Measurements from ENCODE around the gene ERAL1. TPM values are rescaled to one million over a fixed set of nuclear protein-coding genes. Genes with fewer than 3 reads are reported as not detected.

ERAL1 gene
- polyA plus RNA-seq, 3 donors, result 27.7 to 34.5 (median 33.8) TPM

- H3K4me1 ChIP-seq (ENCODE audit: control insufficient read depth in 1 of 2, insufficient read depth in 2 of 2, low read length in 2 of 2), result peaks cover 19 to 30% of the 10 kb centered on the region in 2 donors
- peaks cover 0 to 2% (median 2%) of the 10 kb centered on the region in 3 donors for H3K27me3 Mint-ChIP-seq (ENCODE audit: low read depth in 3 of 3)
Measured at GRCh38 chr17:28888832-28889231, 34.0 kb downstream of the ERAL1 start.

GRCh38 chr17:28889996-28890395, 35.2 kb downstream of the ERAL1 start:
- peaks cover 79% of the 10 kb centered on the region for H4K20me1 ChIP-seq (ENCODE audit: insufficient read depth, low read length)
- no peak overlapping the region for H3K4me2 ChIP-seq (replicated peaks; ENCODE audit: extremely low read depth, low read length, poor library complexity, severe bottlenecking)
- H2AFZ ChIP-seq (ENCODE audit: insufficient read depth, low read depth, low read length, poor library complexity, severe bottlenecking), result no peak overlapping the region
- no peak overlapping the region for H3K4me3 ChIP-seq (replicated peaks in 1 of 3; ENCODE audit: low read depth in 2 of 3, low read length in 3 of 3)
- H3K79me2 ChIP-seq (ENCODE audit: insufficient read depth, low read length), result peaks cover 84% of the 10 kb centered on the region
- Mint-ChIP-seq H3K27ac (peak overlapping the region; percentile 23 to 87 (median 61)), H3K36me3 (peaks cover 39 to 71% of the 10 kb centered on the region in 2 donors), H3K9me3 (no peaks in the 10 kb centered on the region), H3K4me1 (peaks cover 39% of the 10 kb centered on the region), H3K27me3 (ENCODE audit: low read depth in 3 of 3) (peaks cover 0 to 2% (median 2%) of the 10 kb centered on the region in 3 donors), H3K4me3 (no peak overlapping the region)
- no peak for DNase-seq
- no peaks in the 10 kb centered on the region for H3K9me3 ChIP-seq (replicated peaks in 1 of 2; ENCODE audit: control insufficient read depth in 1 of 2, insufficient read depth in 1 of 2, low read length in 2 of 2)
- H3K36me3 ChIP-seq (replicated peaks in 1 of 2; ENCODE audit: control insufficient read depth in 1 of 2, insufficient read depth in 2 of 2, low read length in 2 of 2), result peaks cover 46 to 59% of the 10 kb centered on the region in 2 donors
- peaks cover 31 to 42% of the 10 kb centered on the region in 2 donors for H3K4me1 ChIP-seq (ENCODE audit: control insufficient read depth in 1 of 2, insufficient read depth in 2 of 2, low read length in 2 of 2)
- no peak overlapping the region for H3K9ac ChIP-seq (ENCODE audit: insufficient read depth, low read length, poor library complexity, severe bottlenecking)
- WGBS (ENCODE audit: insufficient coverage), result no CpG with 5 or more reads among the region's 5 CpGs
- no peaks in the 10 kb centered on the region for H3K27me3 ChIP-seq (ENCODE audit: control insufficient read depth in 2 of 2, insufficient read depth in 2 of 2, low read length in 2 of 2)
- no peak for TF ChIP-seq CTCF (IDR thresholded peaks at IDR 0.05)
- intact Hi-C loops (cut with micrococcal nuclease), result no loop called here
- H3K27ac ChIP-seq (ENCODE audit: low read depth in 1 of 2, low read length in 2 of 2), result peak overlapping the region in 1 of 2 donors; percentile 25

More at GRCh38 chr17:28888832-28889231, 34.0 kb downstream of the ERAL1 start:
- Histone ChIP-seq H3K27ac (ENCODE audit: low read depth in 1 of 2, low read length in 2 of 2) (peak overlapping the region in 1 of 2 donors; percentile 8), H4K20me1 (ENCODE audit: insufficient read depth, low read length) (peaks cover 91% of the 10 kb centered on the region), H3K36me3 (replicated peaks in 1 of 2; ENCODE audit: control insufficient read depth in 1 of 2, insufficient read depth in 2 of 2, low read length in 2 of 2) (peaks cover 57 to 71% of the 10 kb centered on the region in 2 donors), H3K27me3 (ENCODE audit: control insufficient read depth in 2 of 2, insufficient read depth in 2 of 2, low read length in 2 of 2) (no peaks in the 10 kb centered on the region), H3K79me2 (ENCODE audit: insufficient read depth, low read length) (peaks cover 77% of the 10 kb centered on the region), H3K4me2 (replicated peaks; ENCODE audit: extremely low read depth, low read length, poor library complexity, severe bottlenecking) (no peak overlapping the region), H3K4me3 (replicated peaks in 1 of 3; ENCODE audit: low read depth in 2 of 3, low read length in 3 of 3) (no peak overlapping the region), H2AFZ (ENCODE audit: insufficient read depth, low read depth, low read length, poor library complexity, severe bottlenecking) (no peak overlapping the region), H3K9me3 (replicated peaks in 1 of 2; ENCODE audit: control insufficient read depth in 1 of 2, insufficient read depth in 1 of 2, low read length in 2 of 2) (no peaks in the 10 kb centered on the region), H3K9ac (ENCODE audit: insufficient read depth, low read length, poor library complexity, severe bottlenecking) (no peak overlapping the region)
- WGBS (ENCODE audit: insufficient coverage), result 96% methylated on average over 2 of the region's 7 CpGs
- intact Hi-C loops (cut with micrococcal nuclease), result no loop called here
- H3K4me3 Mint-ChIP-seq, result no peak overlapping the region
- DNase-seq, result no peak
- H3K27ac Mint-ChIP-seq, result no peak overlapping the region
- H3K36me3 Mint-ChIP-seq, result peaks cover 51 to 83% of the 10 kb centered on the region in 2 donors
- peaks cover 35% of the 10 kb centered on the region for H3K4me1 Mint-ChIP-seq
- no peaks in the 10 kb centered on the region for H3K9me3 Mint-ChIP-seq
- no peak for TF ChIP-seq CTCF (IDR thresholded peaks at IDR 0.05)
